Liver (tissue), 9 donors: ENCODE measurements around the gene SESN3. TPM values are rescaled to one million over a fixed set of nuclear protein-coding genes. Genes with fewer than 3 reads are reported as not detected.

Experiments used
- DNase-seq: peaks from one replicate; pipeline ENCODE4 v3.0.0-alpha.2; 2017; ENCODE audit warnings: low spot score
- H3K27ac ChIP-seq, 2 donors: one replicate each; pipeline ENCODE4 v1.7.0; 2013; ENCODE audit warnings: inconsistent platforms in 2 of 2, low read length in 2 of 2, control low read depth in 1 of 2, low read depth in 1 of 2, mild to moderate bottlenecking in 1 of 2
- H3K27me3 ChIP-seq, 4 donors: one replicate each; pipeline versions ENCODE4 v1.6.1 to v1.7.0; 2013; ENCODE audit warnings: low read length in 3 of 4, inconsistent platforms in 1 of 4, mild to moderate bottlenecking in 1 of 4, moderate library complexity in 1 of 4; ENCODE audit not compliant: control insufficient read depth in 4 of 4, insufficient read depth in 4 of 4
- H3K36me3 ChIP-seq, 4 donors: one replicate each; pipeline versions ENCODE4 v1.6.1 to v1.7.0; 2013; ENCODE audit warnings: low read length in 3 of 4, mild to moderate bottlenecking in 3 of 4, low read depth in 1 of 4, moderate library complexity in 1 of 4; ENCODE audit not compliant: control insufficient read depth in 4 of 4, insufficient read depth in 3 of 4
- H3K4me1 ChIP-seq, 4 donors: one replicate each; pipeline versions ENCODE4 v1.6.1 to v1.7.0; 2013; ENCODE audit warnings: low read length in 3 of 4, mild to moderate bottlenecking in 3 of 4, moderate library complexity in 1 of 4; ENCODE audit not compliant: control insufficient read depth in 4 of 4, insufficient read depth in 4 of 4
- H3K4me3 ChIP-seq, 3 donors: one replicate each; pipeline versions ENCODE4 v1.6.1 to v1.7.0; 2013; ENCODE audit warnings: low read length in 3 of 3, control low read depth in 1 of 3, low read depth in 1 of 3, mild to moderate bottlenecking in 1 of 3
- H3K9ac ChIP-seq, 2 donors: one replicate each; pipeline ENCODE4 v1.7.0; 2013; ENCODE audit warnings: low read length in 2 of 2, mild to moderate bottlenecking in 2 of 2, moderate library complexity in 2 of 2, control low read depth in 1 of 2, low read depth in 1 of 2
- H3K9me3 ChIP-seq, 4 donors: one replicate each; pipeline versions ENCODE4 v1.6.1 to v1.7.0; 2013; ENCODE audit warnings: low read length in 3 of 4; ENCODE audit not compliant: control insufficient read depth in 4 of 4
- ATF3 ChIP-seq: IDR thresholded peaks from 2 replicates; pipeline ENCODE4 v1.6.1; 2016; ENCODE audit warnings: antibody characterized with exemption
- CTCF ChIP-seq: fragments of 150-350 bp; IDR thresholded peaks from 2 replicates; pipeline ENCODE4 v1.5.1; 2017; ENCODE audit warnings: improper control_type of control experiment, low read depth, low read length; ENCODE audit not compliant: missing input control
- EGR1 ChIP-seq, 2 donors: IDR thresholded peaks; 2 replicates each; pipeline ENCODE4 v1.6.1; 2016 to 2018; ENCODE audit warnings: antibody characterized with exemption in 2 of 2, low read depth in 2 of 2
- FOXA1 ChIP-seq: IDR thresholded peaks from 2 replicates; pipeline ENCODE4 v1.6.1; 2016; ENCODE audit warnings: antibody characterized with exemption
- FOXA2 ChIP-seq: IDR thresholded peaks from 2 replicates; pipeline ENCODE4 v1.6.1; 2016; ENCODE audit warnings: antibody characterized with exemption
- GABPA ChIP-seq, 2 donors: IDR thresholded peaks in 1 of 2; conservative IDR thresholded peaks in 1 of 2; 2 replicates each; pipeline ENCODE4 v1.6.1; 2016; ENCODE audit warnings: antibody characterized with exemption in 2 of 2, mild to moderate bottlenecking in 1 of 2, moderate library complexity in 1 of 2
- HNF4A ChIP-seq, 2 donors: conservative IDR thresholded peaks; 2 replicates each; pipeline ENCODE4 v1.6.1; 2016; ENCODE audit warnings: antibody characterized with exemption in 2 of 2, mild to moderate bottlenecking in 2 of 2
- HNF4G ChIP-seq: IDR thresholded peaks from 2 replicates; pipeline ENCODE4 v1.6.1; 2016; ENCODE audit warnings: antibody characterized with exemption
- JUND ChIP-seq, 2 donors: IDR thresholded peaks; 2 replicates each; pipeline ENCODE4 v1.6.1; 2016; ENCODE audit warnings: antibody characterized with exemption in 2 of 2
- MAX ChIP-seq: IDR thresholded peaks from 2 replicates; pipeline ENCODE4 v1.6.1; 2016; ENCODE audit warnings: antibody characterized with exemption
- NR2F2 ChIP-seq: IDR thresholded peaks from 2 replicates; pipeline ENCODE4 v1.6.1; 2016; ENCODE audit warnings: antibody characterized with exemption
- RAD21 ChIP-seq, 2 donors: IDR thresholded peaks; 2 replicates each; pipeline ENCODE4 v1.6.1; 2016; ENCODE audit warnings: antibody characterized with exemption in 2 of 2, mild to moderate bottlenecking in 2 of 2
- SP1 ChIP-seq: IDR thresholded peaks from 2 replicates; pipeline ENCODE4 v1.6.1; 2018; ENCODE audit warnings: antibody characterized with exemption, mild to moderate bottlenecking
- TAF1 ChIP-seq: conservative IDR thresholded peaks from 2 replicates; pipeline ENCODE4 v1.6.1; 2016; ENCODE audit warnings: antibody characterized with exemption, mild to moderate bottlenecking
- ZBTB33 ChIP-seq: IDR thresholded peaks from 2 replicates; pipeline ENCODE4 v1.6.1; 2016; ENCODE audit warnings: antibody characterized with exemption
- WGBS: extraction: QIAGEN DNeasy Blood & Tissue Kit; methylation state at CpG from one replicate; pipeline ENCODE4 v1.1.7; 2013; 5-methylcytosine and 5-hydroxymethylcytosine counted together
- polyA plus RNA-seq, 2 donors: library from polyadenylated mRNA; stranded (reverse) in 1 of 2; unstranded in 1 of 2; fragments of 200-250 nt in 1 of 2; fragments of >200 nt in 1 of 2; fragmentation: Nextera tagmentation in 1 of 2; extraction: Ambion mirVana in 1 of 2; gene quantifications; one replicate each; pipeline versions ENCODE4 v1.2.1 to v1.2.3, GENCODE V29; 2013 to 2015
- total RNA-seq, 2 donors: library from RNA; depleted of rRNA; stranded (reverse); fragments of >200 nt; gene quantifications; one replicate each; pipeline ENCODE4 v1.2.3, GENCODE V29; 2014
- donor health status: healthy.
- donor health status: healthy.
- donor health status: healthy.
- donor health status: healthy.
- donor health status: healthy.

SESN3 gene
- total and polyA plus RNA-seq, 4 donors, result 0.85 to 46.6 (median 2.6) TPM

GRCh38 chr11:95268391-95268790, 37.4 kb upstream of the SESN3 start:
- TF ChIP-seq HNF4A (conservative IDR thresholded peaks at IDR 0.05) (no peak), EGR1 (IDR thresholded peaks at IDR 0.05; ENCODE audit: low read depth in 2 of 2) (no peak), MAX (no peak), RAD21 (IDR thresholded peaks at IDR 0.05) (no peak), ATF3 (no peak), CTCF (no peak), FOXA1 (no peak), FOXA2 (no peak), HNF4G (no peak), JUND (IDR thresholded peaks at IDR 0.05) (no peak), TAF1 (no peak), ZBTB33 (no peak), GABPA (IDR thresholded peaks at IDR 0.05 in 1 of 2, conservative IDR thresholded peaks at IDR 0.05 in 1 of 2) (no peak)
- no peaks in the 10 kb centered on the region for H3K9me3 ChIP-seq
- H3K27ac ChIP-seq, result no peak overlapping the region
- no peak overlapping the region for H3K9ac ChIP-seq
- H3K36me3 ChIP-seq, result no peaks in the 10 kb centered on the region
- no peaks in the 10 kb centered on the region for H3K27me3 ChIP-seq
- no peak overlapping the region for H3K4me3 ChIP-seq
- peaks cover 0 to 13% (median 8%) of the 10 kb centered on the region in 4 donors for H3K4me1 ChIP-seq
- DNase-seq, result no peak
- 89% methylated on average over 1 of the region's 1 CpG for WGBS

- H3K4me3 ChIP-seq, result no peak overlapping the region
- H3K9me3 ChIP-seq, result no peaks in the 10 kb centered on the region
- peaks cover 0 to 13% (median 8%) of the 10 kb centered on the region in 4 donors for H3K4me1 ChIP-seq
- H3K27me3 ChIP-seq, result no peaks in the 10 kb centered on the region
- no peak overlapping the region for H3K27ac ChIP-seq
- H3K9ac ChIP-seq, result no peak overlapping the region
- WGBS, result 98% methylated on average over 1 of the region's 1 CpG
- H3K36me3 ChIP-seq, result no peaks in the 10 kb centered on the region
- TF ChIP-seq SP1 (no peak), JUND (IDR thresholded peaks at IDR 0.05) (no peak), MAX (no peak), HNF4G (no peak), NR2F2 (no peak), RAD21 (IDR thresholded peaks at IDR 0.05) (no peak)
- DNase-seq, result no peak
Observed at GRCh38 chr11:95267601-95268213, 36.7 kb upstream of the SESN3 start.
